Activated CD4-positive, alpha-beta T cell treated with anti-CD3 and anti-CD28 coated beads, Interleukin-2, amount 10 ng/mL, durations not matched to agents 24 days and 14 days (primary cell): ENCODE data around the gene TRAPPC3L. TPM values are rescaled to one million over a fixed set of nuclear protein-coding genes. Genes with fewer than 3 reads are reported as not detected.

Source experiments
- DNase-seq: peaks from one replicate; pipeline ENCODE4 v3.0.0; 2022
- H3K27ac Mint-ChIP-seq: one replicate; pipeline ENCODE4 v1.8.0; 2022; ENCODE audit warnings: mild to moderate bottlenecking, mixed read lengths
- H3K27me3 Mint-ChIP-seq: one replicate; pipeline ENCODE4 v1.8.0; 2022; ENCODE audit warnings: mixed read lengths
- H3K36me3 Mint-ChIP-seq: one replicate; pipeline ENCODE4 v1.8.0; 2022; ENCODE audit warnings: low read depth, mild to moderate bottlenecking, mixed read lengths
- H3K4me1 Mint-ChIP-seq: one replicate; pipeline ENCODE4 v1.8.0; 2021; ENCODE audit warnings: mixed read lengths
- H3K4me3 Mint-ChIP-seq: one replicate; pipeline ENCODE4 v1.8.0; 2022; ENCODE audit warnings: mild to moderate bottlenecking, moderate library complexity, mixed read lengths
- H3K9me3 Mint-ChIP-seq: one replicate; pipeline ENCODE4 v1.8.0; 2021; ENCODE audit warnings: mixed read lengths
- intact Hi-C: fragments of 100-400 bp; cut with micrococcal nuclease; formaldehyde crosslinking; loops from one replicate; pipeline ENCODE4 v1.15.1; 2023
- total RNA-seq: library from RNA; stranded (reverse); gene quantifications from 2 replicates; pipeline ENCODE4 v1.2.3, GENCODE V29; 2022

Gene TRAPPC3L
- total RNA-seq, 1 donor from 2014 or later = not detected

DNA sequence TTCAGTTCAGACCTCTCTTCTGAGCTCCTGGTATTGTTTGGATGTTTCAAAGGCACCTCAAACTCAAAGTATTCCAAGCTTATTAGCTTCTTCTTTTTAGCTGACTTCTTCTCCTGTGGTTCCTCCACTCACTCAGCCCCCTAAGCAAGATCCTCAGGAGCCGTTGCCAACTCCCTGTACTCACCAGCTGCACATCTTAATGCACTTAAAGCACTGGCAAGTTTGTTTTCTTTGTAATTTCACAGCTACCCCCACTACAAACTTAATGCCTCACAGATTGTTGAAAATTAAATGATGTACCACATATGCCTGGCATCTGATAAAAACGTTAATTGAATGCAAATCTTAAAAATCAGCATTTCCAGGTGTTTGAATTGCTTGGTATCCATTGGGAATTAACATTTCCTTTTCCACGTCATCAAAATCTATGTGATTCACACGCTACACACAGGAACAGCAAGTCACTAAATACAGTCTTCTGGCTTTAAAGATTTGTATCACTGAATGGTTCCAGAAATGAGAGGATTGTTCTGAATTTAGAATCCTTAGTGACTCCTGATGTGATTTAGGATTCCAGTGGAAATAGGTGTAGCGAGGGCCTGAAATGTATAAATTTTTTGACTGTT lies 59.8 kb downstream of the TRAPPC3L start:
- no peak for DNase-seq

GRCh38 chr6:116483616-116484015 lies 61.9 kb downstream of the TRAPPC3L start:
- no peaks in the 10 kb centered on the region for H3K4me1 Mint-ChIP-seq
- H3K36me3 Mint-ChIP-seq = peaks cover 3% of the 10 kb centered on the region
- no peak overlapping the region for H3K27ac Mint-ChIP-seq
- peaks cover 50% of the 10 kb centered on the region for H3K27me3 Mint-ChIP-seq
- peaks cover 35% of the 10 kb centered on the region for H3K9me3 Mint-ChIP-seq
- DNase-seq = no peak
- intact Hi-C loops = no loop called here
- H3K4me3 Mint-ChIP-seq = no peak overlapping the region

More for the DNA sequence above, 59.8 kb downstream of the TRAPPC3L start:
- Mint-ChIP-seq H3K27ac (no peak overlapping the region), H3K9me3 (peaks cover 40% of the 10 kb centered on the region), H3K4me3 (no peak overlapping the region), H3K36me3 (peaks cover 2% of the 10 kb centered on the region), H3K4me1 (no peaks in the 10 kb centered on the region), H3K27me3 (peaks cover 66% of the 10 kb centered on the region)
- intact Hi-C loops = no loop called here

DNA sequence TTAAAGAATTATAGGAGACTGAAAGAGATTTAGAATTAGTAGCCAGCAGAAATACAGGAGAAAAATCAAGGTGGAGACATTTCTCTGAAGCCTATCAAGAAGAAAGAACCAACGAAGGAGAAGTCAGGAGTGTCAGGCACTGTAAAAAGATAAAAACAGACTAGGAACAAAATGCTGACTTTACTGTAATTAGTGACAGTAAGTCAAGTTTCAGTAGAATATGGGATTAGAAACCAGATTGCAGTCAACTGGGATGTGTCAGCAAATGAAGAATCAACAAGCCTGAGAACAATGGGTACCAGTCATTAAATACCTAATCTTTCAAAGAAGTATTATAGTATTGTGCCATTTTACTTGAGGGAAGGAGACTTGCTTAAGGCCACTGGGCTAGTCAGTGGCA lies 62.7 kb downstream of the TRAPPC3L start:
- H3K36me3 Mint-ChIP-seq = peaks cover 5% of the 10 kb centered on the region
- no peaks in the 10 kb centered on the region for H3K4me1 Mint-ChIP-seq
- H3K27ac Mint-ChIP-seq = no peak overlapping the region
- peaks cover 33% of the 10 kb centered on the region for H3K9me3 Mint-ChIP-seq
- DNase-seq = no peak
- intact Hi-C loops = no loop called here
- peaks cover 47% of the 10 kb centered on the region for H3K27me3 Mint-ChIP-seq
- no peak overlapping the region for H3K4me3 Mint-ChIP-seq

DNA sequence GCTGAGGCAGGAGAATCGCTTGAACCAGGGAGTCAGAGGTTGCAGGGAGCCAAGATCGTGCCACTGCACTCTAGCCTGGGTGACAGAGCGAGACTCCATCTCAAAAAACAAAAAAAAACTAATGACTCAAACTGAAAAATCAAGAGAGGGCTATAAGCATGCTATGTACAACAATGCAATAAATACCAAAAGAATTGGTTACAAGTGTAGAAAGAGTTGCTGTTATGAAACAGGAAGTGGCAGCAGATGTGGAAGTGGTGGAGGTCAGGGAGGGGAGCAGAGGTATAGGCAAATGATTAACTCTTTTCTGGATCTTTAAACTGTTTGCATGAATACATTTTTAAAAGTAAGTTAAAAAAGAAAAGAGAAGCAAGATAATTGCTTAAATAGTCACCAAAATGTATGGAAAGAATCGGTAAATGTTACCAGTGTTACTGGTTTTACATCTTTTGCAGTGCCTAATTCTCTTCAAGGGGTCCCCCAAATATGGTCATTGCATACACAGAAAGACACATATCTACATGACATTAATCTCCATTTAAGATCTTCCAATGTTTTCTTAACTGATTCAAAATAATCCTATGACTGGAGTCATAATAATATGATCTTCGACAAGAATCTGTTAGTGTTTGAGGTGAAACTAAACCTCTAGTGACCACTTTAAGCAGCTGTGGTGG lies 69.3 kb downstream of the TRAPPC3L start:
- H3K27me3 Mint-ChIP-seq = peaks cover 9% of the 10 kb centered on the region
- H3K4me3 Mint-ChIP-seq = peak overlapping the region; percentile 30
- peak overlapping the region; percentile 68 for H3K27ac Mint-ChIP-seq
- H3K4me1 Mint-ChIP-seq = peaks cover 23% of the 10 kb centered on the region
- peak; percentile 85 for DNase-seq
- peaks cover 8% of the 10 kb centered on the region for H3K9me3 Mint-ChIP-seq
- intact Hi-C loops = loop anchor here (1.0 to 5.0 kb wide), 2 partner anchors 14 to 34 kb away; no protein-coding TSS in a partner anchor
- H3K36me3 Mint-ChIP-seq = peaks cover 2% of the 10 kb centered on the region

DNA sequence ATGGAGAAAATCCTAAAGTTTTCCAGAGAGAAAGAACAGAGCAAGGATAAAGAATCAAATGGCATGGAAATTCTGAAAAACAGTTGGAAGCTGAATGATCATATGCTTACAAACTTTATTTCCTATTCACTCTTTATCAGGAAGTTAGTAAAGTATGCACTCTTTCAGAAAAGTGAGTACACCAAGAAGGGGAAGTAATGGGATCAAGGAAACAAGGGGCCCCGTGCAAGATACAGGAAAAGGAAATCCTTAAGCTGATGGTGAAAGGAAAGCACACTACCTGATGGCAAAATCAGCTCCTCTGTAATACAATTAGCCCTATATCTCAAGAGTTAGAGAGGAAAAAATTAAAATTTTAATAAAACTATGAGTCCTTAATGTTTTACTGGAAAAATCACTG lies 70.3 kb downstream of the TRAPPC3L start:
- Mint-ChIP-seq H3K4me3 (peak overlapping the region; percentile 30), H3K27me3 (peaks cover 9% of the 10 kb centered on the region), H3K9me3 (peaks cover 8% of the 10 kb centered on the region), H3K27ac (no peak overlapping the region), H3K36me3 (peaks cover 2% of the 10 kb centered on the region), H3K4me1 (peaks cover 23% of the 10 kb centered on the region)
- intact Hi-C loops = loop anchor here (5.0 kb wide), 1 partner anchor 33 kb away; no protein-coding TSS in a partner anchor
- no peak for DNase-seq

DNA sequence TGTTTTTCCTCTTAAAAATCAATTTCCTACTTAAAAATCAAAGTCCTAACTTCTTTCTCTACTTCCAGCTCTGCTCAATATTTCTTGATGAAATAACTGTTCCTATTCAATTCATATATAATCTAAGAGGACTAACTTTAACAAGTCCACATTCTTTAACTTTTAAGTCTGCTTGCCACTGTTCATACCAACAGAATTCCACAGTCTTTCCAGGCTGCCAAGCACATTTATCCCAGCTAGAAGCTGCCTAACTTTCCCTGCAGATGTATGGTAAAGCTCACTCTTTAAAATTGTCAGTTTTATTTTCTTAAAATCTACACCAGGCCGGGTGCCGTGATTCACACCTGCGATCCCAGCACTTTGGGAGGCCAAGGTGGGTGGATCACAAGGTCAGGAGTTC lies 72.8 kb downstream of the TRAPPC3L start:
- Mint-ChIP-seq H3K9me3 (no peaks in the 10 kb centered on the region), H3K27ac (no peak overlapping the region), H3K4me3 (no peak overlapping the region), H3K4me1 (peaks cover 23% of the 10 kb centered on the region), H3K27me3 (peaks cover 10% of the 10 kb centered on the region), H3K36me3 (no peaks in the 10 kb centered on the region)
- intact Hi-C loops = no loop called here
- no peak for DNase-seq

DNA sequence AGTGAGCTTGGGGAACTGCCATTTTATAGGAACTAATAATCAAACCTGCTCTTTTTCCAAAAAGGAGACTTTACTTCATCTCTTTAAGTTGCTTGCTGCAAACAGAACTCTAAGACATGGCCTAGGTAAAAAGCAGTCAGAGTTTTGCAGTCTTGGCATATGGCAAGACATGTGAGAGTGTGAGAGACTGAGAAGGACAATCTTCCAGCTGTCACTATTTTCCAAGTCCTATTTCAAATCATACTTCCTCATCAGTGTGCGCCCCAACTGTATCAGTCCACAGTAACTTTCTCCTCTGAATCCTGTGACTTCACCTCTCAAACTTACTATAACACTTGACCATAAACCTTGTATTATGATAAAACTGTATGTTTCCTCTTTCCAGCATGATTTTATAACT lies 74.0 kb downstream of the TRAPPC3L start:
- no peaks in the 10 kb centered on the region for H3K36me3 Mint-ChIP-seq
- H3K4me1 Mint-ChIP-seq = peaks cover 28% of the 10 kb centered on the region
- no peak overlapping the region for H3K27ac Mint-ChIP-seq
- H3K27me3 Mint-ChIP-seq = peaks cover 10% of the 10 kb centered on the region
- no peak overlapping the region for H3K4me3 Mint-ChIP-seq
- intact Hi-C loops = no loop called here
- H3K9me3 Mint-ChIP-seq = no peaks in the 10 kb centered on the region
- no peak for DNase-seq

DNA sequence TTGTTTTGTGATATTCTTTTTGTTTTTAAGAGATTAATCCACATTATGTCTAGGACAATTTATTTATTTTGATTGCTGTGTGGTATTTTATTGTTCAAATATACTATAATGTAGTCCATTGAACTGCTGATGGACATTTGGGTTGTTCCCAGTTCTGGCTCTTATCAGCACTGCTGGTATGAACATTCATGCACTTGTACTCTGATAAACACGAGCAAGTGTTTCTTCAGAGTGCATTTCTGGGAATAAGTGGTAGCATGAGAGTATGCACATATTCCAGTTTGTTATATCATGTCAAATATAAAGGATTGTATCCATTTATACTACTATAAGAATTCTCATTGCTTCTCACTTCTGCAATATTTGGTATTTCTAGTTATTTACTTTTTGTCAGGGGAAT lies 77.2 kb downstream of the TRAPPC3L start:
- intact Hi-C loops = no loop called here
- Mint-ChIP-seq H3K36me3 (peaks cover 11% of the 10 kb centered on the region), H3K4me1 (peaks cover 29% of the 10 kb centered on the region), H3K9me3 (no peaks in the 10 kb centered on the region), H3K27me3 (peaks cover 10% of the 10 kb centered on the region), H3K4me3 (no peak overlapping the region), H3K27ac (no peak overlapping the region)
- no peak for DNase-seq

DNA sequence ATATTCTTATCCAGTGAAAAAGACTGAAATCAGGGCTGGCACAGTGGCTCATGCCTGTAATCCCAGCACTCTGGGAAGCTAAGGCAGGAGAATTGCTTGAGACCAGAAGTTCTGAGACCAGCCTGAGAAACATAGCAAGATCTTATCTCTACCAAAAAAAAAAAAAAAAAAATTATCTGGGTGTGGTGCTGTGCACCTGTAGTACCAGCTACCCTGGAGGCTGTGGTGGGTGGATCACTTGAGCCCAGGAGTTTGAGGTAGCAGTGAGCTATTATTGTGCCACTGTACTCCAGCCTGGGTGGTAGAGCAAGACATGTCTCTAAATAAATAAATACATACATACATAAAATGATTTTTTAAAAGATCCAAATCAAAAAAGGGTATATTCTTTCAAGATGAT lies 78.0 kb downstream of the TRAPPC3L start:
- Mint-ChIP-seq H3K27ac (no peak overlapping the region), H3K9me3 (no peaks in the 10 kb centered on the region), H3K4me3 (no peak overlapping the region), H3K27me3 (peaks cover 10% of the 10 kb centered on the region), H3K36me3 (peaks cover 13% of the 10 kb centered on the region), H3K4me1 (peaks cover 36% of the 10 kb centered on the region)
- no peak for DNase-seq
- intact Hi-C loops = no loop called here

DNA sequence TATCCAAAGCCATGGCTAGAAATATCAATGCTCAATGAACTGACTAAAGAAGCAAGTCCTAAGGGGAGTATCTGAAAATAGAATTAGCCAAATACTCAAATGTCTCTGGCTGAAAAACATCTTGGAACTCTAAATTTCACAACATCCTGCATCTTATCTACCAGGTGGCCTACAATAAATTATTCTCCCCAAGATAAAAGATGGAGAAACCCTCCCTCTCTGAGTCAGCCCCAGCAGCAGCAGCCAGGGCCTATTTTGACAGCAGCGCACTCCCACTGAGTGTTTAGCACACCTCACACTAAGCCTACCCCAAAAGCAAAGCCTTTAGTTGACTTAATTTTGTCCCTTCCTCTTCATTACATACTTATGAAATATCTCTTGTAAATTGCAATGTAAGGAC lies 78.4 kb downstream of the TRAPPC3L start:
- Mint-ChIP-seq H3K27me3 (peaks cover 10% of the 10 kb centered on the region), H3K4me1 (peaks cover 37% of the 10 kb centered on the region), H3K36me3 (peaks cover 13% of the 10 kb centered on the region), H3K27ac (no peak overlapping the region), H3K4me3 (no peak overlapping the region), H3K9me3 (no peaks in the 10 kb centered on the region)
- no peak for DNase-seq
- intact Hi-C loops = no loop called here

GRCh38 chr6:116465246-116465645 lies 80.2 kb downstream of the TRAPPC3L start:
- peak; percentile 67 for DNase-seq
- peaks cover 6% of the 10 kb centered on the region for H3K27me3 Mint-ChIP-seq
- no peaks in the 10 kb centered on the region for H3K9me3 Mint-ChIP-seq
- peaks cover 52% of the 10 kb centered on the region for H3K4me1 Mint-ChIP-seq
- intact Hi-C loops = no loop called here
- peak overlapping the region; percentile 33 for H3K4me3 Mint-ChIP-seq
- H3K36me3 Mint-ChIP-seq = peaks cover 16% of the 10 kb centered on the region
- H3K27ac Mint-ChIP-seq = peak overlapping the region; percentile 57

DNA sequence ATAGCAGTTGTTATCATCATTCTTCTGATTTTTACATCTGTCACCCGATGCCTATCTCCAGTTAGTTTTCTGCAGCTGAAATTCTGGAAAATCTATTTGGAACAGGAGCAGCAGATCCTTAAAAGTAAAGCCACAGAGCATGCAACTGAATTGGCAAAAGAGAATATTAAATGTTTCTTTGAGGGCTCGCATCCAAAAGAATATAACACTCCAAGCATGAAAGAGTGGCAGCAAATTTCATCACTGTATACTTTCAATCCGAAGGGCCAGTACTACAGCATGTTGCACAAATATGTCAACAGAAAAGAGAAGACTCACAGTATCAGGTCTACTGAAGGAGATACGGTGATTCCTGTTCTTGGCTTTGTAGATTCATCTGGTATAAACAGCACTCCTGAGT lies 82.2 kb downstream of the TRAPPC3L start:
- Mint-ChIP-seq H3K36me3 (peaks cover 16% of the 10 kb centered on the region), H3K4me1 (peaks cover 69% of the 10 kb centered on the region), H3K9me3 (no peaks in the 10 kb centered on the region), H3K27ac (no peak overlapping the region), H3K4me3 (peak overlapping the region; percentile 75), H3K27me3 (no peaks in the 10 kb centered on the region)
- intact Hi-C loops = loop anchor here (2.0 to 5.0 kb wide), 4 partner anchors 16 to 204 kb away; partner anchors contain the start of genes RWDD1 and ZUP1
- no peak for DNase-seq

DNA sequence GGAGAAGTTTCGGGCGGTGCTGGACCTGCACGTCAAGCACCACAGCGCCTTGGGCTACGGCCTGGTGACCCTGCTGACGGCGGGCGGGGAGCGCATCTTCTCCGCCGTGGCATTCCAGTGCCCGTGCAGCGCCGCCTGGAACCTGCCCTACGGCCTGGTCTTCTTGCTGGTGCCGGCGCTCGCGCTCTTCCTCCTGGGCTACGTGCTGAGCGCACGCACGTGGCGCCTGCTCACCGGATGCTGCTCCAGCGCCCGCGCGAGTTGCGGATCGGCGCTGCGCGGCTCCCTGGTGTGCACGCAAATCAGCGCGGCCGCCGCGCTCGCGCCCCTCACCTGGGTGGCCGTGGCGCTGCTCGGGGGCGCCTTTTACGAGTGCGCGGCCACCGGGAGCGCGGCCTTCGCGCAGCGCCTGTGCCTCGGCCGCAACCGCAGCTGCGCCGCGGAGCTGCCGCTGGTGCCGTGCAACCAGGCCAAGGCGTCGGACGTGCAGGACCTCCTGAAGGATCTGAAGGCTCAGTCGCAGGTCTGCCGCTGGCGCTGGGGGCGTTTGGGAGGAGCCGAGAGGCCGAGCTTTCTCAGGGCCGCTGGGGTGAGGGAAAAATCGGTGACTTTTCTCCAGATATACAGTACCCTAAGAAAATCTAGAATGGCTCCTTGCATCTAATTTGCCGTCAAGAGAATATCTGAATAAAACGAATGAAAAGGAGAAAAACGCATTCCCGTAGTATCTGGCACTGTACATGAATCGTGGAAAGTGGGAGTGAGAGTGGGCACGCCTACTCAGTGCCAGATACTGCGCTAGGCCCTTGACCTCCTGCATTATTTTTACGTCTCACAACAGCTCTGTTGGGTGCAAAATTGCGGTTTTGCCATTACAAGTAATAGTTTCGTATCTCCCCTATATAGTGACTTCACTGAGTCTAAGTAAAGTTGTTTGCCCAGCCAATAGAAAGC lies 83.3 kb downstream of the TRAPPC3L start:
- H3K4me1 Mint-ChIP-seq = peaks cover 76% of the 10 kb centered on the region
- peak overlapping the region; percentile 85 for H3K27ac Mint-ChIP-seq
- intact Hi-C loops = loop anchor here (1.0 to 5.0 kb wide), 5 partner anchors 14 to 205 kb away; partner anchors contain the start of genes RWDD1 and ZUP1
- H3K4me3 Mint-ChIP-seq = peak overlapping the region; percentile 75
- no peaks in the 10 kb centered on the region for H3K27me3 Mint-ChIP-seq
- H3K9me3 Mint-ChIP-seq = no peaks in the 10 kb centered on the region
- H3K36me3 Mint-ChIP-seq = peaks cover 16% of the 10 kb centered on the region
- peak; percentile 91 for DNase-seq
